ENCODE data around the gene GPRC5A.

DNA sequence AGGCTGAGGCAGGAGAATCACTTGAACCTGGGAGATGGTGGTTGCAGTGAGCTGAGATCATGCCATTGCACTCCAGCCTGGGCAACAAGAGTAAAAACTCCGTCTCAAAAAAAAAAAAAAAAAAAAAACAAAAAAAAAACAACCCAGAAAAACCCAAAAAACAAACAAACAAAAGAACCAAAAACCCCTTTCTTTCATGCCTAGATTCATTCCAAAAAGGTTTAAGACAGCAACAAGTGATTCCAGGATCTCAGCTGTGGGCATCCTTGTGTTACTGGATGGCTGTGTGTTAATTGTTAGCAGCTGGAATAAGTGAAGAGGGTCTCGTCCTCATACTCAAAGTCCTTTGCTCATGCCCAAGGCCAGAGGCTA is 9.4 kb downstream of the GPRC5A start:
- TF ChIP-seq ETS1 (IDR thresholded peaks at IDR 0.05) (no peak), NANOG (IDR thresholded peaks at IDR 0.05; ENCODE audit: borderline replicate concordance) (no peak), EZH2 (IDR thresholded peaks at IDR 0.05; ENCODE audit: low read depth, unreplicated experiment) (no peak), EZH2phosphoT487 (IDR thresholded peaks at IDR 0.05; ENCODE audit: unreplicated experiment) (no peak)
- TF ChIP-seq, protein P1, sequence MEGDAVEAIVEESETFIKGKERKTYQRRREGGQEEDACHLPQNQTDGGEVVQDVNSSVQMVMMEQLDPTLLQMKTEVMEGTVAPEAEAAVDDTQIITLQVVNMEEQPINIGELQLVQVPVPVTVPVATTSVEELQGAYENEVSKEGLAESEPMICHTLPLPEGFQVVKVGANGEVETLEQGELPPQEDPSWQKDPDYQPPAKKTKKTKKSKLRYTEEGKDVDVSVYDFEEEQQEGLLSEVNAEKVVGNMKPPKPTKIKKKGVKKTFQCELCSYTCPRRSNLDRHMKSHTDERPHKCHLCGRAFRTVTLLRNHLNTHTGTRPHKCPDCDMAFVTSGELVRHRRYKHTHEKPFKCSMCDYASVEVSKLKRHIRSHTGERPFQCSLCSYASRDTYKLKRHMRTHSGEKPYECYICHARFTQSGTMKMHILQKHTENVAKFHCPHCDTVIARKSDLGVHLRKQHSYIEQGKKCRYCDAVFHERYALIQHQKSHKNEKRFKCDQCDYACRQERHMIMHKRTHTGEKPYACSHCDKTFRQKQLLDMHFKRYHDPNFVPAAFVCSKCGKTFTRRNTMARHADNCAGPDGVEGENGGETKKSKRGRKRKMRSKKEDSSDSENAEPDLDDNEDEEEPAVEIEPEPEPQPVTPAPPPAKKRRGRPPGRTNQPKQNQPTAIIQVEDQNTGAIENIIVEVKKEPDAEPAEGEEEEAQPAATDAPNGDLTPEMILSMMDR (conservative IDR thresholded peaks at IDR 0.05; ENCODE audit: low read depth in 2 of 2) = no peak

All from GM23338 (cell line).